GM21825 (cell line): ENCODE measurements around the gene PLCL1.

ENCODE experiments used
- ATAC-seq: cut with Tn5 transposase; IDR thresholded peaks from one replicate; pipeline ENCODE4 v1.9.1; 2021; ENCODE audit warnings: mild to moderate bottlenecking, moderate library complexity; ENCODE audit not compliant: unreplicated experiment

The PLCL1 gene

DNA sequence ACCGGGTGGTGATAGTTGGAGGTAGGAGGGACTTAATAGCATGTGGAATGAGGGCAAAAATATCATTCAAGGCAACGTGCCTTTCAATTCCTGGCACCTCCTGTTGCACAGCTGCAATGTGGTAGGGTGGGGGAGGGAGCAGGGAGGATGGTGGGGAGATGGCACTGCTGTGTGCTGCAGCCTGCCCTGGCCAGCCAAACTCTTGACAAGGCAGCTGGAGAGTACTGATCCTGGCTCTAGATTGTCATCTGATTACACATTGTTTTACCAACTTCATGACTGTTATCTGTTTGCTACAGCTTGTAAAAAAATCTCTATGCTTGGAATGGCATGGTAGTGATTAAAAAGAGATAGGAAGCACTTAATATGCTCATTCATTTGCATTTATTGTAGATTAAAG, 47.7 kb downstream of the PLCL1 start:
- ATAC-seq, result no peak

DNA sequence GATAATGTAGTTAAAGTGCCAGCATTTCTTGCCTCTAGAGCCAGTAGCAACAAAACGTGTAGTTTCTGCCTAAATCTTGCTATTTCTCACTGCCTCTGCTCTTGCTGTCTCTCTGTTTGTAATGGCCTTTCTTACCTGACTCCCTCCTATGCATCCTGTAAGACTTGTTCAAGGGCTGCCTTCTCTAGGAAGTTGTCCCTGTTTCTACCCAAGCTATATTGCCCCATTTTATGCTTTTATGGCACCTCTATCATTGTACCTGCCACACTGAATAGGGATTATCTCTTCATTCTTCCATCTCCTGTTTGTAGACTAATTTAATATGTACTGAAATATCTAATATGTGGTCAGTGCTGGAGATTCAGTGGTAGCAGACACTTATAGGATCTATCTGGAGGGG, 49.2 kb downstream of the PLCL1 start:
- no peak for ATAC-seq

DNA sequence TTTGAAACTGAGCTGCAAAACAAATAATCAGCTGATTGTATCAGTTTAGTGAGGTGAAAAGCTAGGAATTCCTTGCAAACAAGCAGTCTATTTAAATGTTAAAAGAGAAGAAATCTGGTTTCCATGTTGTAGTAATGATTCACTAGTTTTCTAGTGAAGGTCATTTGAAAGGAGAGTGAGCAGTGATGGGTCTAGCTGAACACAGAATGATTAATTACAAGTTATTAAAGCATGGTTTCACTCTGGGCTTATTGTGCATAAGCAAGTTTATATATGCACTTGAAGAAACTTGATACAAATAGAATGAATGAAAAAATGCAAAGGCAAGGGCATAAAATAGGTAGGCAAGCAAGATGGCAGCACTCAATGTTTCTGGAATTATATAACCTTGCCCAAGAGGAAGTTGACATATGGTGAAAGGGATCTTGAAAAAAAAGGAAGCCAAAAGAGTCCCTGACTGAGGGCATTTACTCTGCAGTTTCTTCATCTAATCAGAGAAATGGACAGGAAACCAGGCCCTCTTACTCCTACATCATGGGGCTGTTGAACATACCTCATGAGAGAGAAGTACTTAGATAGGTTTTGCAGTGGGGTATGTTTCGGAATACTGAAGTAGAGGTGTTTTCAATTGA, 53.2 kb downstream of the PLCL1 start:
- no peak for ATAC-seq

DNA sequence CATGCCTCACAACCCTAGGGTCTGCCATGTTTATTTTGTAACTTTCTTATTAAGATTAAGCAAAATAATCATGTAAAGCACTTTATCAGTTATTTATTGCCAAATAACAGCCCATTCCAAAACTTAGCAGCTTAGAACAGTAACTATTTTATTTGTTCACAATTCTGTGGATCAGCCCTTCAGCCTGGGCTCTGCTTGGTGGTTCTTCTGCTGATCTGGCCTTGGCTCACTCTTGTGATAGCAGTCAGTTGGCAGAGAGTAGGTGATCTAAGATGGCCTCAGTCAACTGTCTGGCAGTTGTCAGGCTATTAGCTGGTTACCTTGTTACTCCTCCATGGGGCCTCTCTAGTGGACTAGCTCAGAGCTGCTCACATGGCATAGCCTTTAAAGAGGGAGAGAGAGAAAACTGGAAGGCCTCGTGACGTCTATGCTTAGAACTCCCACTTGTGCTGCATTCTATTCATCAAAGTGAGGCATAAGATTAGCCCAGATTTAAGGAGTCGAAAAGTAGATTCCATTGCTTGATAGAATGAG, 54.3 kb downstream of the PLCL1 start:
- no peak for ATAC-seq

DNA sequence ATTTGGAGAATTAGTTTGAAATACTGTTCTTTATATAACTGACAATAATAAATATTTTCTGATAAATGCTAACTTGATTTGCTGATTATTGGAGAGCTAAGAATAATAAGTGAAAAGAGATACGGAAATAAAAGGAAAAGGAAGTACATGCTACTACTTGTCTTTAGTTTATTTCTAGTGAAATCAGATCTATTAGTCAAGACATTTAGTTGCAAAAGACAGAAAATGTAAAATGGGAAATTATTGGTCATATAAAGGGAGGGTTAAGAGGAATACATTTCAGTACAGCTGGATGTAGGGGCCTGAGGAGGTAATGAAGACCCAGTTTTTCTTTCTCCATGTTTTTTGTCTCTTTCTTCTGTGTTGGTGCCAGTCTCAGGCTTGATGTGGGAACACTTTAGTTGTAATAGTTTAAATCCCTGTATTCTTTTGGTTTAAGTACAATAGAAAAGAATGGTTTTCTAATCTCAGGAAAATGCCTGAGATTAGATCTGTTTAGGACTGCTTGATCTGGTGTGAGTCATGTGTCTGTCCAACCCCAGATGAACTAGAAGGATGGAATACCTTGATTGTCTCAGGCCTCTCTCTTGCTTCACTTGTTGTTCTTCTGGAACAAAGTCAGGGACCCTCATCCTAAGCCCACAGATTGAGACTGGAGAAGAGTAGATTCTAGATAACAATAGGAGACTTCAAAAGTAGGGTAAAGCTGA, 58.0 kb downstream of the PLCL1 start:
- ATAC-seq, result no peak

DNA sequence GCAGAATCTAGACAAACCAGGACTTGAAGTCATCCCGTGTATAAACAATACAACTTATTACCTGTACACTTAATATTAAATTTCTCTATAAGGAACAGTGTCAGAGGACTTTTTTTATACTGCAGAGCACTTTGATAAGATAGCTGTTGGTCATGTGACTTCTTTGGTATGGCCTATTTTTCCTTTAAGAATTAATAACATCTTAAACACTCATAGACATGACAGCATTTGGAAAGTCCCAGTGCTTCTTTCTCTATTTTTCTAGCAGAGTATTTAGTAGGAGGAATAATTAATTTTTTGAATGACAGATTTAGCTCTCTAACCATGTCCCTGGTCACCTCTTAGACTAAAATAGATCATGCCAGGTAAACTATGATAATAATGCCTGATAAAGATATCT, 59.4 kb downstream of the PLCL1 start:
- ATAC-seq, result no peak

DNA sequence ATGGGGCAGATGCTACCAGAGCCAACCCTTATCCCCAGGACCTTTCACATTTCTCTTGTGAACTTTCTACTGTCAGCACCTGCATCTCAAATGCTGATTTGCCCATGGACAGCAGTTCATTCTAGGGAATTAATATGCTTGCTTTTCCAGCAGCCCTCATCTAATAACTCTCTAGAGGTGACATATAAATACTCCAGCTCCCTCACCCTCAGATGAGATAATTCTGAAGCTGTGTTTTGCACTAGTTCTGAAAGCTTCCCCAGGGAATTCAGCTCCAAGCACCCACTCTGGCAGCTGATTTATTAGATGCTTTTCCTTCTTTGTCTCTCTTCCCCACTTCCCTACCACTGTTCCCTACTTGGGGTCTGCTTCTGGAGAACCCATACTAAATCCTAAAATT, 62.1 kb downstream of the PLCL1 start:
- ATAC-seq, result no peak

DNA sequence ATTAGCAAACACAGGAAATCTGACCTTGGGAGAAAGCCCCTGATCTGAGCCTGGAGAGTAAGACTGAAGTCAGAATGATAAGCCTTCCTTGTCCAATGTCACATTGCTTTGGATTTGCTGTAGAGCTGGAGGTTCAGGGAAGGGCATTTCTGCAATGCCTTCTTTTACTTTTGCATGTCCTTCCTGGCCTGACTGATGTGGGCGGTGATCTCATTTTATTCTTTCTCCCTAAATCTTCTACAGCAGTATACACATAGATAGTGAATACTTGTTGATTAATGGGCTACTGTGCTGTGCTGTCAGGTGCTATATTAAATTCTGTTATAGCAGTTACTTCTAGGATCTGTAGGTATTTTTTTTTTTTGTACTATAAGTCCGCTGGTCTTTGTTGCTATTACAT, 62.6 kb downstream of the PLCL1 start:
- no peak for ATAC-seq

DNA sequence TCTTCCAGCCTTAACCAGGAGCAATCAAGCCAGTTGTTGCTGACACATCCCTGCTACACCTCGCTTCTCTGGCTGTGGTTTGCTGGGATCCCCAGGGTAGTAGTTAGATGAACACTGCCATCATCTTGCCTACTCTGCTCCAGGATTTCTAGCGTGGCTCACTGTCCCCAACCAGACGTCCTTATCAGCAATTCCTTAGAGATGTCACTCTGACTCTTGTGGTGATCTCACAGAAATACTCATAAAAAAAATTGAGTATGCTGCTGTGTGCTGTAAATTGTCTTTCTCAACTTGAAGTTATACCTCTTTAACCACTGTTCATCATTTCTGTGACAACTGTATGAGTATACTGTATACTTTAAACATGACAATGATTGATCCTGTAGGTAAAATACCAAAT, 63.2 kb downstream of the PLCL1 start:
- no peak for ATAC-seq

DNA sequence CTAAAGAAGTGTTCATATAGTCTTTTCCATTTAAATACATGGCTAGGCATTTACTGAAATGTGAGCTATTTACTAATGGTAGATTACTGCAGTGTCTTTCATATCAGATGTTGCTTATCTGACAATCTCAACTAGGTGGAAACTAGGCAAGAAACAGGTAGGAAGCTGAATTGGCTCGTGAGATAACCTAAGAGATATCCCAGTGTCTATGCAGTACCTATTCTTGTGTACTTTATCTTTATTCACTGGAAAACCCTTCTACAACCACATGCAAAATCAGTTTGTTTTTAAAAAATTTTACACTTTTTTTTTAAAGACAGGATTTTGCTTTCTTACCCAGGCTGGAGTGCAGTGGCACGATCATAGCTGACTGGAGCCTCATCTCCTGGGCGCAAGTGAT, 63.8 kb downstream of the PLCL1 start:
- ATAC-seq, result no peak

DNA sequence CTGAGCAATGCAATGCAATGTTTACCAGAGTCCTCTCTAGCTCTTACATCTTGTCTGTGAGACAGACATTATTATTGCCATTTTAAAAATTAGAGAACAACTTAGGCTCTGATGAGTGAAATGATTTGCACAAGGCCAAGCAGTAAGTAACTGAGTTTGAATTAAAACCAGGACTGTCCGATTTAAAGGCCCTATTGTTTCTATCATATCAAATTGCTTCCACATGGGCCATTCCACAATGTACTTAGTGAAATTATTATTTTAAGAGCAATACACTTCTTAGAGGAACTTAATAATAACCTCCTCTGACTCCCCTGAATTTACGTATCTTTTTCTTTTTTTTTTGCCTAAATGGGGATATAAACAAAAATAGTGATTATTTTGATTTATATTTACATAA, 64.6 kb downstream of the PLCL1 start:
- no peak for ATAC-seq

DNA sequence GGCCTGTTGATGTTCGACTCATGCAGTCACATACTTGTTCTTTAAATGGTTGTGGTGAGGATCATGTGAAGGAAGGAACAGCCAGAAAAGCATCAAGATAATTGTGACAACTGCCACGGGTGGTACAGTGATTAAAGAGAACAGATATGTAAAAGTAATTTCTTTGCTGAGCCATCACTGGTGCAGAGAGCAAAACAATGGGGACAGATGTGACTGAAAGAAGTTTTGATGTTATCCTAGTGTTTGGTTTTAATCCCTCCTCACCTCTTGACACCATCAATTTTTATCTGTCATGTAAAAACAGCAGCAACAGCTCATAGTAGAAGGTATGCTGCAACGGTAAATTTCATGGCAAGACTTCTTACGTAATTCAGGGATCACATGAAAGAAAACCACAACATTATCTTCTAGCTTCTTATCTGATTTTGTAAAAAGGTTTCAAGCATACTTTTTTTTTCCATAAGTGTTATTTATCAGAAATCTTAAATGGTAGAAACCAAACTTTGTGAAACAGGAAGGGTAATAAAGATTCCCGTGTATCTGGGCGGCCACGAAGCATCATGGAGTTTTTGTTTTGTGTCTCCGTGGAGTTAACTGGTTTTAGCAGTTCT, 65.2 kb downstream of the PLCL1 start:
- no peak for ATAC-seq

DNA sequence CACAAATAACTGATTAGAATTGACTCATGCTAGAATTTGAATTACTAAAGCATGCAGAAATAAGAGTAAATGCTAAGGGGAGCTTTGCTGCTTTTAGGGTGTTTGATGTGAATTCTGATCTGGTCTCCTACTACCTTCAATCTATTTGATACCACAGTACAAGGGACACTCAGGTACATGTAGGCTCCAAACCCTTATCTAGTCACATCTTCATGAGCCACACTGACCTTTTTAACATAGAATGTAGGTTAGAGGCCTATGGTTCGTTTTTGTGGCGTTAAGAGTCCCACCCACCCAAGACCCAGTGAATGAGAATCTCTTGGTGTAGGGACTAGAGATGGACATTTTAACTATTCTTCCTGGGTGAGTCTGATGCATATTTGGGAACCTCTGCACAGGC, 65.7 kb downstream of the PLCL1 start:
- ATAC-seq, result no peak

DNA sequence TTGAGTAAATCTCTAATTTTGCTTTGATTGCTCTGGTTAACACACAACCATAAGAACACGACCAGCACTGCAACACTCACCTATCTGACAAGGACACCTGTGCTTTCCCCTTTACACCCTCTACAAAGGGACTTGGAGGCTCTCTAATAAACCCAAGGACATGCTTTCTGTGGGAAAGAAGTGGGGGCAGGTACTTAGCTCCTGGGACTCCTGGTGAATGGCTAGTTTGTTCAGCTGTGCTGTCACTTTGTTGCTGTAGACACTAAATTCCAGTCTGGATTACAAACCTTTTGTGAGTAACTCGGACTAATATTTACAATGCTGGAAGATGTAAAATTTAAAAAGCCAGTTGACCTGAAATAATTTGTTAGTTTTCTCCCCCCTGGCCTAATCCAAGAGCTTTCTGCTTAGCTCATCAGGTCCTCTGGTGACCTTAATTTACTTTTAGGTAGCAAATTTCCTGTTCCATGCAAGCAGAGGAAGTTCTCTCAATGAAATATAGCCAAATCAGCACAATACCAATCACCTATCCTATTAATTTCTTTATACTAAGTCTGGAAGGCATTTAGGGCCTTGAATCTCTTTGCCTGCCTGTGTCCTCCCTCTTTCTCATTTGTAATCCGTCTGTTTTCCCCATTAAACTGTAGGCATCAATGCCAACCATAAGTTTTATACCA, 67.5 kb downstream of the PLCL1 start:
- ATAC-seq, result no peak

DNA sequence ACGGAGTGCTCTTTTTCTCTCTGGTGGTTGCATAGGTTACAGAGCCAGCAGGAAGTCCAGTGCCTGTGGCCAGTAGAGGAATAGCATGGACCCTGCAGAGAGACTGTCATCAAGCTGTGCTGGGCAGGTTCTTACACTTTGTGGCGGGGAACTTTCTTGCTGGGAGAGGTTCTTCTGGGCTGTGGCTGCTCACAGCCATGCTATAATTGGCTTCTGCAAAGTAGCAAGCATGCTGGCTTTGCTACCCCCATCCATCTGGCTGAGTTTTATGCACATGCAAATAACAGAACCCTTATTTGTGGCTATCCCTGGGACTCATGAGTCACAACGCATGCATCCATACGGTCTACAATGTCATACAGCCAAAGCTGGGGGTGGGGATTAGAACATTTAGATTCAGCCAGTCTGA, 68.9 kb downstream of the PLCL1 start:
- ATAC-seq, result no peak

DNA sequence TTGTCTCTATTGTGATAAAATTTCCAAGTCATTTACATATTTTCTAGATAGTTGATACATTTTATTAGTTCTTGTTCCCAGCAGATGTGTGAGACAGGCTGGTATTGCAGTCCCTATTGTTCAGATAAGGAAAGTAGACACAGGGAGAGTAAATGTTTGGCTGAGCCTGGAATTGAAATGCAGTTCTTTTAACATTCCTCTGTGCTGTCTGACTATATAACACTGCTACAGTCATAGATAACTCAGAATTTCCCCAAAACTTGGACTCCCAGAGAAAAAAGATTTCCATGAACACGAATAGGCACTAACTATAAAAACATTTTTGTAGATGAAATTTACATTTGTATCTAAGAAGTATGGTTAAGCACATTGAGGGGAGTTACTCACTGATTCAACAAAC, 71.4 kb downstream of the PLCL1 start:
- ATAC-seq, result no peak

DNA sequence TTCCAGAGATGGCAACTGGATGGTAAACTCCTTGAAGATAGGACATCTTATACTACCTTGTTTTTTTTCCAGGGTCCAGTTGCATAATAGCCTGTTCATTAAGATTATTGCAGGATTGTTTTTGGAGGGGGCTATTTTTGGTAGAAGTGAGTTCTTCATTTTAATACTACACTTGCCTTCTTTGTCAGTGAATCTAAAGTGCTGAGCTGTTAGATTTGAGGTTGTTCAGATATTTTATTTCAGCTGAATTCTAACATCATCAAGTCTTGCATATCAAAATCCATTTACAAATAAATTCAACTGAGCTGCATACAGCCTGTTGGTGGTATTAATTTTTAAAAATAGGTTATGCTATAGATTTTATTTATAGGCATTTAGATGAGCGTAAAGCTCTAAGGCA, 72.1 kb downstream of the PLCL1 start:
- no peak for ATAC-seq

DNA sequence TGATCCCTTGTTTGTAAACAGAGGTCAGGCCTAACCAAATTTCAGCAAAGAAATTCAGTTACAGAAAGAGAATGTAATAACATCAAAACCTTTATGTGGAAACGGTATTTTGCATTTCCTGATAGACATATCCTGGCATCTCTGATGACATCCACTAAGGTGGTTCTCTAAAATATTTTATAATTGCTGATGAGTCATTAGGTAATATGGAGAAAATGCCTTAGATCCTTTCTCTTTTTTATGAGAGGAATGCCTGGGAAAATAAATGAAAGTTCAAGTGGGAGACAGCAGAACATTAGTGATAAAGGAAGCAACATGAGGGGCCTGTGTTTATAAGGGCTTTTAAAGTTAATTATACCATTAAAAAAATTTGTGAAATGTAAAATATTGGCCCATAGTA, 72.6 kb downstream of the PLCL1 start:
- no peak for ATAC-seq

DNA sequence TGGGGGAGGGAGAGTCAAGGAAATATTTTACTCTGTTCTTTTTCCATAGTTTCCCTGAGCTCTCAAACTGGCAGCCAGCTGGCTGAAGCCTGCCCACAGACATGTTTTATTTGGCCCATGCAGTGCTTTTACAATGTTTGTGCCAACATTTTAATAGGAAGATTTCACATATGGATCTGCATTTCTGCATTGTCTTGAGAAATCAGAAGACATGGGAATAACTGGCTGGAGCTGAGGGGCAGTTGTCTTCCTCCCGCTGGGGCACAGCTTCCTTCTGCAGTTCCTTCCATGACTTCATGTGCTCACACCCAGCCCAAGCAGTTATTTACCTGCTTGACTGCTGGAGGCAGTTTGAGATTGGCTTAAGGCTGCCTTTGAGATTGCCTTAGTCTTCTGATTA, 74.4 kb downstream of the PLCL1 start:
- no peak for ATAC-seq

DNA sequence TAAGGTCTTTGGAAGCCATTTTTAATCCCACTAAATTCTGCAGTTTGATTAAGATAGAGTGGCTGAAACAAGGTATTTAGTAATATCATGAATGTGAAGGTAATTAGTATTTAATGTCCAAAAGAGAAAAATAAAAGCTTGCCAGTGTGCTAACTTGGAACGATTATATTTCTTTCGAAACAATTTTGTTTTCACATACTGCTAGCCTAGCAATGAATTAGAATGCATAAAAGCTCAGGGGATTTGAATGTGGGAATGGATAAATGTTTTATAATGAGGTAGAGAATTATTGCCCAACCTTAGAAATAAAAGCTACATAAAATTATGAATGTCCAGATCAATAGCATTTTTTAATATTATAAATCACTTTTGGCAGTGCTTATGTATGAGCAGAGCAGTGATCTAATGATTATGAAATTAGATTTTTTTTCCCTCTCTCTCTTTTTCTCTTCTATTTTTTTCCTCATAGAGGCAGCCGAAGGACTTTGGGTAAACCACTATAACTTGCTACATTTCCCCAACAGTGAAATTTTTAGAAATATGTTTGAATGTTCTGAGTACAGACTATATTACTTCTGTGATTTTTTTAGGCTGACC, 75.5 kb downstream of the PLCL1 start:
- ATAC-seq, result no peak

DNA sequence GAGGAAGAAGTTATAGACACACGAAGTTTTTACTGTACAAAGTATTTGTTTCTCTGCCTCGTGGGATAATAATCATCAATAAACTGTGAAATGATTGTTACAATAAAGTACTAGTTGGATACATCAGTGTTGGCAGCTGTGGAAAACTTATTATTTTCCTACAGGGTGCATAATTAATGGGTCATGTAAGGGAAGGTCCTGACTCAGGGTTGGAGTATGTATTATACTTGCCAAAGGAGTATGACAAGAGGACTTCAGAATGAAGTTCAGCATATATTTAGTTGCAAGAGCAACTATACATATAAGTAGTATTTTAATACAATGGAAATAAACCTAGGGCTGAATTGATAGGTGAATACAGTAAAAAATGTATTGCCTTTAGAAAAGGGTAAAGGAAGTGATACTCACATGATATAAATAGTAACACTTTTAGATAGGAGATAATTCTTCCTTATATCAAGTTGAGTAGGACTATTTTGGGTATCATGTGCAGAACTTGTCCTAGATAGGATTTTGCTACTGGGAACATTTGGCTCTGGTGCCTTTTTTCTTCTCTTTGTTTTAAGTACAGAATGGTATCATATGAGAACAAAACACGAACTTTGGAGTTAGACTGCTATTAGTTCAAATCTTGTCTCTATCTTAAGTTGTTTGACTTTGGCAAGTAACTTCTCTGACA, 79.1 kb downstream of the PLCL1 start:
- no peak for ATAC-seq
